Activated CD4-positive, alpha-beta T cell treated with anti-CD3 and anti-CD28 coated beads, Interleukin-2, amount 50 U/mL, for 1 hour (primary cell): ENCODE measurements around the gene HSD17B14.
"Not testable (repeated sequence)": the region's sequence is repeated elsewhere in the genome, so short reads cannot be mapped to it uniquely, and the experiment has no call there.

Experiments used
- DNase-seq: peaks from one replicate; pipeline ENCODE4 v3.0.0-alpha.2; 2020

HSD17B14 gene

DNA sequence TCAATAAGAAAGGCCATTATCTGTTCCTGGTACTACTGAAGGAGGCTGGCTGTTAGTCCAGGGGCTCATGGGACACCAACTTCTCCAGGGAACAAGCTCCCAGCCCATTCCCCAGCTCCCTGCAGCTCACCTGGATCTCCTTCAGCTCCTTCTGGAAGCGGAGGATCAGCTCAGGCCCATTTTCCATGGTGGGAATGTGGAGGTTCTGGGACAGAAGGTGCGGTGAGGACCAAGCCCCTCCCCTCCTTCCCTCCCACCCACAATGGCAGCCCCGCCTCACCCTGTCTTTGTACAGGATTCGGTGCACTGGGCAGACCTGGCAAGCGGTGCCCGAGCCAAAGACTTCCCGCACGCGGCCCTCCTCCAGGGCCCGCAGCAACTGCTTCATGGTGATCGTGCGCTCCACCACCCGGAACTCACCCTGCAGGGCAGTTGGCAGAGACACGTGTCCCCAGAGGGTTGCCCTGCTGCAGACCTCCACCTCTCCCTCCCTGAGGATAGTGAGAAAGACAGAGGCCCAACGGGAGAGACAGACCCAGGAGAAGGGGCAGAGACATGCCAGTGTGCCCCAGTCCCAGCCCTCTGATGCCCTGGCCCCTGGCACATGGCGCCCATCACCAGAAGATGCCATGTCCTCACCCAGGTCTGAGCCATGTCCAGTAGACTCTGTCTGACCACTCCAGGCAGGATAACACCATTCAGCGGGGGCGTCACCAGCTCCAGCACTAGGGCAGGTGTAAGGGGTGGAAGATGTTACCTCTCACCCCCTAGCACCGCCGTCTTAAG is 39.8 kb downstream of the HSD17B14 start:
- DNase-seq, result no peak

DNA sequence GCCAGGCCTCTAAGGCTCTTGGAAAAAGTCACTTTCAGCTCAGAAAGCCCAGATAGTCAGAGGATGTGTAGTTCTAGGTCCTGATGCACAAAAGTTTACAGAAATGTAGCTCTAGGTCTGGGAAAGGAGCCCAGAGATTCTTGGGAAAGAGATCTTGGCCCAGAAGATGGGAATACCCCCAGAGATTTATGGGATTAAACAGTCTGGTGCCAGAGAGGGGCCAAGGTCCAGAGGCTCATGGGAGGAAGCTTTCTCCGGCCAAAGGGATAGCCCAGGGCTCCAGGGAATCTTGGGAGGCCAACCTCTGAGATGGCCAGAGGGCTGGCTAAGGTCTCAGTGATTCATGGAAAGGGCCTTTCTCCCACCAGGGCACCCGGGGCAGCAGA is 40.6 kb downstream of the HSD17B14 start:
- DNase-seq, result no peak

DNA sequence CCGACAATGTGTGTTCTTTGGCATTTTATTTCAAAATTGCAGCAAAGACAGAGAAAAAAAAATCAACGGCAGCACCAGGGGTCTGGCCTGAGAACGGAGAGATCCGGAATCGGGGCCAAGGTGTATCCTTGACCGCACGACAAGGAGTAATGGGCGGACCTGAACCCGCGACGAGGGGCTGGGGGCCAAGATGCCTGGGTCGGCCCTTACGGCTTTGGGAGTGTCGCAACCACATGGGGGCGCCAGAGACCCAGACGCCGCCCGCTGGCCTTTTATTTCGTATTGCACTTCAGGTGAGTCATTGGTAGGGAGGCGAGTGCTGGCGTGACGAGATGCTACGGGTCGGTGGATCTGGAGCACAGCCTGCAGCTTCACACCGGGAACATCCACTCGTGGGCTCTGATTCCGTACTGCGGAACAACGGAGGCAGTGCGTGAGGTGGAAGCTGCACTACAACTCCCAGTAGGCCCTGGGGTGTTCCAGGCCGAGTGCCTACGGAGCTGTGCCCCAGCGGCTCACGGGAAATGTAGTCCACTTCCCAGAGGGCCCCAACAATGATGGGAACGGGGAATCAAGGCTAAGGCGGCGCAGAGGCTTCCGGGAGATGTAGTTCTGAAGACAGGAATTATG is 41.1 kb downstream of the HSD17B14 start:
- peak; percentile 79 for DNase-seq

DNA sequence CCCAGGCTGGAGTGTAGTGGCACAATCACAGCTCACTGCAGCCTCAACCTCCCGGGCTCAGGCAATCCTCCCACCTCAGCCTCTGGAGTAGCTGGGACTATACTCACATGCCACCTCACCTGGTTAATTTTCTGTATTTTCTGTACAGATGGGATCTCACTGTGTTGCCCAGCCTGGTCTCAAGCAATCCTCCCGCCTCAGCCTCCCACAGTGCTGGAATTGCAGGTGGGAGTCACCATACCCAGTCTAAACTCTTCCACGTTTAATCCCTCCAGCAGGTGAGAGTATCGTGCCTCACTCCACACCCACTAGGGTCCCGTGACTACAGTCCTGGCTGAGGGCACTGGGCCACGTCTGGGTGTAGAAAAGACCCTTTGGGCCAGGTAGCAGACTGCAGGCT is 42.0 kb downstream of the HSD17B14 start:
- no peak for DNase-seq

DNA sequence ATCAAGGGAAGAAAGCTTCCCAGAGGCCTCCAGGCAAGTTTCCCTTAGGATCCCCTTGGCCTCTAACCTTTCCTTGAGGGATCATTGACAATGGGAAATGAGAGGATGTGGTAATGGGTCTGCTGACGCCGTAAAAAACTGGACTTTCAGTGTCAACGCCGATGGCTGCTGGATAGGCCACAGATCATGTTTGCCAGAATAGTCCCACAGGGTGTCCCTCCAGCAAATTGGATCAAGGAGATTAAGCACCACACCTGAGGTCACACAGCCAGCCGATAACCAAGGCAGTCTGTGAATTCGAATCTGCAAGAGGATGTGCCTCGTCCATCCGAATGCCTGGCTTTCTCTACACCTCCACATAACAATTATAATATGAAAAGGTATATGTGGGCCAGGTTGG is 43.0 kb downstream of the HSD17B14 start:
- DNase-seq, result no peak

DNA sequence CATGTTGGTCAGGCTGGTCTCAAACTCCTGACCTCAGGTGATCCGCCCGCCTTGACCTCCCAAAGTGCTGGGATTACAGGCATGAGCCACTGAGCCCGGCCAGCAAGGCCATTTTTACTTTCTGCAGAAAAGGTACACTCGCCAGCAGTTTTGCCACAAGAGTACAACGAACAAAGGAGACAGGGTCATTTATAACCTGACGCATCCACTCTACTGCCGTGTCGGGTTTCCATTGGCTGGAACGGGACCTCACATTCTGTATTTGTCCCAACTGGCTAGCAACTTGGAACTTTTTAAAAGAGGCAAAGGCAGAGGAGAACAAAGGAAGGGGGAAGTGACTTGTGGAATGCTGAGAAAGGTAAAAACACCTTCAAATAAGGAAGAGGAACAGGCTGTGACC is 49.0 kb downstream of the HSD17B14 start:
- not testable (repeated sequence) for DNase-seq

DNA sequence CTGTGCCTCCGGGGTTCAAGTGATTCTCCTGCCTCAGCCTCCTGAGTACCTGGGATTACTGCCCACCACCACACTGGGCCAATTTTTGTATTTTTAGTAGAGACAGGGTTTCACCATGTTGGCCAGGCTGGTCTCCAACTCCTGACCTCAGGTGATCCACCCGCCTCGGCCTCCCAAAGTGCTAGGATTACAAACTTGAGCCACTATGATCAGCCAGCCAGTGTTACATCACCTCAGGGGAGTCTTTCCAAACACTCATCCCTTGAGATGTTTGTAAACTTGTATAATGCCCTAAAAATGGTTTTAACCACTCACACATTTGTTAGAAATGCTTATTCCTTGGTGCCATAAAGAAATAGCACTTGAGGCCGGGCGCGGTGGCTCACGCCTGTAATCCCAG is 49.9 kb downstream of the HSD17B14 start:
- DNase-seq, result not testable (repeated sequence)

DNA sequence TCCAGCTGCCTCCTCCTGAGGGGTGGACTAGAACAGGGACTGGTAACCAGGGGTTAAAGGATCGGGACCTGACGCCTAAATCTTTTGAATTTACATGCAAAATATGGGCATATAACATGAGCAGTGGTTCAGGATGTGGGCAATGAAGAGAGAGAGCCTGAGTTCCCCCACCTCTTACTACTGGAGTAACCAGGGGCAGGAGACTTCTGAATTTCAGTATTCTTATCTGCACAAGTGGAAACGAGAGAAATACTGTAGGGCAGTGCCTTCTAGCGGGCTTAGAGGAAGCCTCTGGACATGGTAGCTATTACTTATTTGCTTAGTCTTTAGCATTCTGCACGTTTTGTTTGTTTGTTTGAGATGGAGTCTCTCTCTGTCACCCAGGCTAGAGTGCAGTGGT is 51.8 kb downstream of the HSD17B14 start:
- DNase-seq, result no peak

DNA sequence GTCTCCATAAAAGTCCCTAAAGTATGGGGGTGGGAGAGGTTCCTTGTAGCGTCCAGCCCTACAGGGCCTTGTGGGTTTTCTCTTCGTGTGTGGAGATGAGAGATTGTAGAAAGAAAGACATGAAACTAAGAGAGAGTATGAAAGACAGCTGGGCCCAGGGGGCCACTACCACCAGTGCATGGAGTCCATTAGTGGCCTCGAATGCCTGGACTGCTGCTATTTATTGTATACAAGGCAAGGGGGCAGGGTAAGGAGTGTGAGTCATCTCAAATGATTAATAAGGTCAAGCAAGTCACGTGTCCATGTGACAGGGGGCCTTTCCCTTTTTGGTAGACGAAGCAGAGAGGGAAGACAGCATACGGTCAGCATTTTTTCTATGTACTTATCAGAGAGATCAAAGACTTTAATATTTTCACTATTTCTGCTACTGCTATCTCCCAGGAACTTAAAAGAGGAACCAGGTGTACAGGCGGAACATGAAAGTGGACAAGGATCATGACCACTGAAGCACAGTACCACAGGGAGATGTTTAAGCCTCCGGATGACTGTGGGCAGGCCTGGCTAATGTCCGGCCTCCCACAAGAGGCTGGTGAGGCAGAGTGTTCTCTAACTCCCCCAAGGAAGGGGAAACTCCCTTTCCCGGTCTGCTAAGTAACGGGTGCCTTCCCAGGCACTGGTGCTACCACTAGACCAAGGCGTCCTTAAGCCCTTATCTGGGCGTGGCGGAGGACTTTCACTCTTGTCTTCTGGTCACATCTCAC is 55.5 kb downstream of the HSD17B14 start:
- no peak for DNase-seq

DNA sequence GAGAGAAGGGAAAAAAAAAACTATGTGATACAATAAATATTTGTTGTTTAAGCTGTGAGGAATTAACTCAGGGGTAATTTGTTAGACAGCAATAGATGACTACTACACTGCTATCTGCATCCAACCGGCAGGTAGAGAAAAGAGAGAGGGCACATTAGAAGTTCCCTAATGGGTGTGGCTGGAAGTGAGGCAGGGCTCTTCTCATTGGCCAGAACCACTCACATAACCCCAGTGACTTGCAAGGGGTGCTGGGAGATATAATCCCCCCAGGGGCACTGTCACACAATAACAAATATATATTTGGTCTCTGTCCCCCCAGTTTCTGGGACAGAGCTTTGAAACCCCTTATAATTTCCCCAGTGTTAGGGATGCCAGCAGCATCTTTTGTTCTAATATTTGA is 56.7 kb downstream of the HSD17B14 start:
- no peak for DNase-seq

DNA sequence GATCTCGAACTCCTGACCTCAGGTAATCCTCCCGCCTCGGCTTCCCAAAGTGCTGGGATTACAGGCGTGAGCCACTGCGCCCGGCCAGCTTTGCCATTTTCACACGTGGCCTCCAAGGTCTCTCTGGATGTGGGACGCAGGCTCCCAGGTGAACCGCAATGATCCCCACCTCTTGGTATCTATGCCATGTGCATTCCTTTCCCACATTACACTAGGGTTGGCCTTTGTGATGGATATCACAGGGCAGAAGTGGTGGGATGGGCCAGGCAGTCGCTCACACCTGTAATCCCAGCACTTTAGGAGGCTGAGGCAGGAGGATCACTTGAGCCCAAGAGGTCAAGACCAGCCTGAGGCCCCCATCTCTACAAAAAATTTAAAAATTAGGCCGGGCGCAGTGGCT is 58.6 kb downstream of the HSD17B14 start:
- no peak for DNase-seq

DNA sequence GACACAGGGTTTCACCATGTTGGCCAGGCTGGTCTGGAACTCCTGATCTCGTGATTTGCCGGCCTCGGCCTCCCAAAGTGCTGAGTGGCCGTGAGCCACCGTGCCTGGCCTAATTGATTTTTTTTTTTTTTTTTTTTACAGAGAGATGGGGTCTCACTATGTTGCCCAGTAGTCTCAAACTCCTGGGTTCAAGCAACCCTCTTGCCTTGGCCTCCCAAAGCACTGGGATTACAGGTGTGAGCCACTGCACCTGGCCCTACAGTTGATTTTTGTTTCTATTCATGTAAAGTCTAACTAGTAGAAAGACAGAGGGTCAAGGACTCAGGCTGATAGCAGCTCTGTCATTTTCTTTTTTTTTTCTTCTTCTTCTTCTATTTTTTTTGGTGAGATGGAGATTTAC is 59.2 kb downstream of the HSD17B14 start:
- DNase-seq, result no peak

DNA sequence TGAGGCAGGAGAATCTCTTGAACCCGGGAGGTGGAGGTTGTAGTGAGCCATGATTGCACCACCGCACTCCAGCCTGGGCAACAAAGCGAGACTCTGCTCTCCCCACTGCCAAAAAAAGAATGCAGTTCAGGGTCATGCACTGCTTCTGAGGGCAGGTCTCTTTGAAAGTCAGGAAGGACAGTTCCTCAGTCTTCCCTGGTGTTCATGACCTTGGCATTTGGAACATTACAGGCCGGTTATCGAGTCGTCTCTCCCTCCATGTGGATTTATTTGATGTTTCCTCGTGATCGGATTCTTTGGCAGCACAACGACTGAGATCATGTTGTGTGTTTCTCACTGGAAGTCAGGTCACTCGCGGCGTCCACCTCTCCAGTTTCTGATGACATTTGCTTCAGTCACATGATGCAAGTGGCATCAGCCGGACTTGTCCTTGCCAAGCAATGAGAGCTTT is 63.8 kb downstream of the HSD17B14 start:
- DNase-seq, result no peak

DNA sequence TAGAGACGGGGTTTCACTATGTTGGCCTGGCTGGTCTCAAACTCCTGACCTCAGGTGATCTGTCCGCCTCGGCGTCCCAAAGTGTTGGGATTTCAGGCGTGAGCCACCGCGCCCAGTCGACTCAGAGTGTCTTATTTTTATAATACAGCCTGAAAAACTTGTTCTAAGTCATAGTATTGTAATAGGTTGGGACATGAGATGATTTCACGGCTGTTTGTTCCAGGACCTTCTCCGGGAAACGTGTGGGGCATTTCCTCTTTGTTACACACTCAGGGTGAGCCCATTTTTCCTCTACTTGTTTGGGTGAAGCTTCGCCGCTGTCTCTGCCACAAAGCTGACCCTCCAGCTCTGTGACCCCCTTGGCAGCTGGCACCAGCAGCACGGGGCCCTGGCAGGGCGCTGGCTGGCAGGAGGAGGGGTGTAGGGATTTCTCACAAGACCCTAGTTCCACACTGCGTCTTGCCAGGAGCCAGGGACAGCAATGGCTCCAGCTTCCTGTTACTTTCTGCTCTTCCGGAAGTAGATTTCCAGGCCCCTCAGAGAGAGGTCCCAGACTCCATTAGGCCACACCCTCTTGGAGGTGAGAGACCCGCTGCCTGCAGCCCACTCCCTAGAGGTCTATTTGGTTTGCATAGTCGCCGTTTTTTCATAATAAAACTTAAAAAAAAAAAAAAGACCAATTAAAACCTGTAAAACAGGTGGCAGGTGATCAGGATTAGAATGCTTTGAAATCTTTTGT is 65.4 kb downstream of the HSD17B14 start:
- no peak for DNase-seq

DNA sequence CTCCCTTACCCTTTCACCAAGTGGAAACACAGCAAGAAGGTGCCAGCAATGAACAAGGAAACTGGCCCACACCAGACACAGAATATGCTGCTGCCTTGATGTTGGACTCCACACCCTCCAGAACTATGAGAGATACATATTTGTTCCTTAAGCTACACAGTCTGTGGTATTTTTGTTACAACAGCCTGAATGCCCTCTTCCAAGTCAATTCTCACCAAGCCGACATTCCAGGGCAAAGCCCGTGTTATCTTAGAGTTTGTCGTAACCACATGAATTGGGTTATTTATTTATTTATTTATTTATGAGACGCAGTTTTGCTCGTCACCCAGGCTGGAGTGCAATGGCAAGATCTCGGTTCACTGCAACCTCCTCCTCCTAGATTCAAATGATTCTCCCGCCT is 66.0 kb downstream of the HSD17B14 start:
- no peak for DNase-seq

DNA sequence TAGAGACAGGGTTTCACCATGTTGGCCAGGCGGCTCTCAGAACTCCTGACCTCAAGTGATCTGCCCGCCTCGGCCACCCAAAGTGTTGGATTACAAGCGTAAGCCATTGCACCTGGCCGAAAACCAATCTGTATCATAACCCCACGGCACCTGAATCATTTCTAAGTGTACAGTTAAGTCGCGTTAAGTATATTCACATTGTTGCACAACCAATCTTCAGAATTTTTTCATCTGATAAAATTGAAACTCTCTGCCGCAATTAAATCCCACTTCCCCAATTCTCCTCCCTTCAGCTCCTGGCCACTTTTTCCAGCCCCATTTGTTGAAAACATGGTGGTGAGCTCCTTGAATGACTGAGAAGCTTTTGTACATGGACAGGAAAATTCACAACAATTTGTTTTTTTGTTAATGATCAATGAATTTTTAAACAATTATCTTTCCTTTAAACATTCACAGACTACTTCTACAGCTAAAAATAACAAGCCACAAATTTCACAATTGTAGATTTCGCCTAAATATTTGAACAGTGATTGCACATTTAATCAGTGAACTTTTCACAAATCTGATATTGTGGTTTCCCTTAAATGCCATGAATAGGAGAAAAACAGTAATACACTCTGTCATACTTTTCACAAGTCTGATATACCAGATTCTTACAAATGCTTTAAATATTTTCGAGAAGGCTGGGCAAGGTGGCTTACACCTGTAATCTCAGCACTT is 67.1 kb downstream of the HSD17B14 start:
- no peak for DNase-seq

DNA sequence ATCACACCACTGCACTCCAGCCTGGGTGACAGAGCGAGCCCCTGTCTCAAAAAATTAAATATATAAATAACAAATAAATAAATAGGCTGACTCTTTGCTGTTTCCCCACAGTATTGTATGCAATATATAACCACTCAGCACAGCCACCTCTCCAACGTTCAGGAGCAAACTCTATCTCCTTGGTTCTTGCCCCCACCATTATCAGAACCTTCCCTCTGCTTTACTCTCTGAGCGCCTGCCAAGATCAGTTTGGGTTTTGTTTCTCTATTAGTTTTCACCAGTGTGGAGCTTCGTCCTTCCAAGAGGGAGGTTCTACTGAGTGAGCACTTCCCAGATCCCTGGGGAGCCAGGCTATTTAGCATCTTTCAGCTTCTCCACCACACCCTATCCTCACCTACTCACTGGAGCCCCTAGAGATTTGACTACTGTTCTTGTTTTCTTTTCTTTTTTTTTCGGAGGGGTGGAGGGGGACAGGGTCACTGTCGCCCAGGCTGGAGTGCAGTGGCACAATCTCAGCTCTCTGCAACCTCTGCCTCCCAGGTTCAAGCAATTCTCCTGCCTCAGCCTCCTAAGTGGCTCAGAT is 68.0 kb downstream of the HSD17B14 start:
- not testable (repeated sequence) for DNase-seq

DNA sequence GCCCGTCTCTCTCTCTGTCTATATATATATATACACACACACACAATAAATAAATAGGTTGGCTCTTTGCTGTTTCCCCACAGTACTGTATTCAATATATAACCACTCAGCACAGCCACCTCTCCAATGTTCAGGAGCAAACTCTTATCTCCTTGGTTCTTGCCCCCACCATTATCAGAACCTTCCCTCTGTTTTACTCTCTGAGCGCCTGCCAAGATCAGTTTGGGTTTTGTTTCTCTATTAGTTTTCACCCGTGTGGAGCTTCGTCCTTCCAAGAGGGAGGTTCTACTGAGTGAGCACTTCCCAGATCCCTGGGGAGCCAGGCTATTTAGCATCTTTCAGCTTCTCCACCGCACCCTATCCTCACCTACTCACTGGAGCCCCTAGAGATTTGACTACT is 70.5 kb downstream of the HSD17B14 start:
- DNase-seq, result not testable (repeated sequence)
